K562 (cell line): Measurements from ENCODE around the gene HSD11B2.

Experiments used
- BRF1 ChIP-seq: IDR thresholded peaks from 3 replicates; pipeline ENCODE4 v1.6.1; 2011; ENCODE audit warnings: borderline replicate concordance, mild to moderate bottlenecking; ENCODE audit not compliant: insufficient read length; ENCODE audit errors: extremely low read depth
- GTF2A2 ChIP-seq: IDR thresholded peaks from 2 replicates; pipeline ENCODE4 v1.6.1; 2016; ENCODE audit warnings: mild to moderate bottlenecking, missing genetic modification characterization, missing compliant biosample characterization
- MEIS2 ChIP-seq: fragments of 450-650 bp; IDR thresholded peaks from 2 replicates; pipeline ENCODE4 v1.6.1; 2014; ENCODE audit warnings: mild to moderate bottlenecking; ENCODE audit not compliant: partially characterized antibody
- NR3C1 ChIP-seq: sonication (generic); formaldehyde crosslinking; IDR thresholded peaks from 2 replicates; pipeline ENCODE4 v1.8.1; 2022; ENCODE audit warnings: missing genetic modification reagents
- POLR2AphosphoS5 ChIP-seq: IDR thresholded peaks from 2 replicates; pipeline ENCODE4 v1.6.1; 2011; ENCODE audit warnings: mild to moderate bottlenecking, low read depth, low read length, moderate library complexity; ENCODE audit not compliant: control insufficient read depth, insufficient read depth
- SAFB2 ChIP-seq: fragments of 200-400 bp; formaldehyde crosslinking; IDR thresholded peaks from 2 replicates; pipeline ENCODE4 v1.6.1; 2018; ENCODE audit warnings: borderline replicate concordance, low read length, low read depth, moderate library complexity; ENCODE audit not compliant: severe bottlenecking
- U2AF2 ChIP-seq: fragments of 200-400 bp; formaldehyde crosslinking; optimal IDR thresholded peaks from 2 replicates; pipeline ENCODE3; 2017; ENCODE audit warnings: low read depth, mild to moderate bottlenecking, low read length
- YY1 ChIP-seq, 3 experiments: IDR thresholded peaks; 2 replicates each; pipeline ENCODE4 v1.6.1; 2011; ENCODE audit warnings: low read length in 2 of 3, mild to moderate bottlenecking in 2 of 3, moderate library complexity in 2 of 3, borderline replicate concordance in 1 of 3, control low read depth in 1 of 3, low read depth in 1 of 3; ENCODE audit not compliant: insufficient read depth in 3 of 3, insufficient replicate concordance in 2 of 3, control insufficient read depth in 1 of 3, insufficient read length in 1 of 3; ENCODE audit errors: extremely low read depth in 1 of 3
- ZNF274 ChIP-seq: IDR thresholded peaks from 2 replicates; pipeline ENCODE4 v1.6.1; 2011; ENCODE audit warnings: low read depth, mild to moderate bottlenecking, low read length, moderate library complexity, borderline replicate concordance
- TF ChIP-seq, protein P1 (sequence below): fragments of 250-450 bp; sonication (Bioruptor Pico); IDR thresholded peaks from 2 replicates; pipeline ENCODE4 v1.8.0; 2021; ENCODE audit warnings: moderate library complexity, mild to moderate bottlenecking, inconsistent platforms

DNA sequence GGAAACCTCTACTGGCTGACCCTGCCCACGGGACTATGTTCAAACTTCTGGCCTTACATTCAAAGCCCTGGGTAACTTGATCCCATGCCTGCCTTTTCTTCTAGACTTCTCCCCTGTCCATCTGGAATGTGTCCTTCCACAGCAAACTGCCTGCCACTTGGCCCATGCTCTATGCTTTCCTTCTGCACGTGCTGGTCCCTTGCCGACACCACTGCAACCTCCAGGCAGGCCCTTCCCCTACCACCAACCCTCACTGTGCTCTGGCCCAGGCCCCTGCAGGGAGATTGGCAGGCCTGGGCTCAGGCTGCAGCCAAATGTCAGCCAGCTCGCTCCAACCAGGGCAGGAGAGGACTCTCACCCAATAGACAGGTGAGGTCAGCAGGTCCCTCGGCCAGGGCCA, 11.0 kb downstream of the HSD11B2 start:
- no peak for TF ChIP-seq SAFB2
- no peak for TF ChIP-seq GTF2A2 (tag)
- TF ChIP-seq U2AF2, result no peak
- TF ChIP-seq NR3C1 (CRISPR knock-in tag), result no peak
- TF ChIP-seq MEIS2, result no peak
- TF ChIP-seq, protein P1, sequence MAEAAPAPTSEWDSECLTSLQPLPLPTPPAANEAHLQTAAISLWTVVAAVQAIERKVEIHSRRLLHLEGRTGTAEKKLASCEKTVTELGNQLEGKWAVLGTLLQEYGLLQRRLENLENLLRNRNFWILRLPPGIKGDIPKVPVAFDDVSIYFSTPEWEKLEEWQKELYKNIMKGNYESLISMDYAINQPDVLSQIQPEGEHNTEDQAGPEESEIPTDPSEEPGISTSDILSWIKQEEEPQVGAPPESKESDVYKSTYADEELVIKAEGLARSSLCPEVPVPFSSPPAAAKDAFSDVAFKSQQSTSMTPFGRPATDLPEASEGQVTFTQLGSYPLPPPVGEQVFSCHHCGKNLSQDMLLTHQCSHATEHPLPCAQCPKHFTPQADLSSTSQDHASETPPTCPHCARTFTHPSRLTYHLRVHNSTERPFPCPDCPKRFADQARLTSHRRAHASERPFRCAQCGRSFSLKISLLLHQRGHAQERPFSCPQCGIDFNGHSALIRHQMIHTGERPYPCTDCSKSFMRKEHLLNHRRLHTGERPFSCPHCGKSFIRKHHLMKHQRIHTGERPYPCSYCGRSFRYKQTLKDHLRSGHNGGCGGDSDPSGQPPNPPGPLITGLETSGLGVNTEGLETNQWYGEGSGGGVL (CRISPR knock-in tag), result no peak
- TF ChIP-seq ZNF274, result no peak
- no peak for TF ChIP-seq POLR2AphosphoS5
- no peak for TF ChIP-seq BRF1
- TF ChIP-seq YY1 (IDR thresholded peaks at IDR 0.05; ENCODE audit: borderline replicate concordance in 1 of 3, control insufficient read depth in 1 of 3, extremely low read depth in 1 of 3, insufficient read depth in 3 of 3, insufficient read length in 1 of 3, insufficient replicate concordance in 2 of 3, low read depth in 1 of 3, low read length in 2 of 3), result no peak
